Measurements from ENCODE around the gene ADGRB3. TPM values are rescaled to one million over a fixed set of nuclear protein-coding genes. Genes with fewer than 3 reads are reported as not detected.
"Not testable (repeated sequence)": the region's sequence is repeated elsewhere in the genome, so short reads cannot be mapped to it uniquely, and the experiment has no call there.

The ADGRB3 gene
- total and polyA plus RNA-seq, 4 donors = 0.47 to 24.6 (median 1.9) TPM

DNA sequence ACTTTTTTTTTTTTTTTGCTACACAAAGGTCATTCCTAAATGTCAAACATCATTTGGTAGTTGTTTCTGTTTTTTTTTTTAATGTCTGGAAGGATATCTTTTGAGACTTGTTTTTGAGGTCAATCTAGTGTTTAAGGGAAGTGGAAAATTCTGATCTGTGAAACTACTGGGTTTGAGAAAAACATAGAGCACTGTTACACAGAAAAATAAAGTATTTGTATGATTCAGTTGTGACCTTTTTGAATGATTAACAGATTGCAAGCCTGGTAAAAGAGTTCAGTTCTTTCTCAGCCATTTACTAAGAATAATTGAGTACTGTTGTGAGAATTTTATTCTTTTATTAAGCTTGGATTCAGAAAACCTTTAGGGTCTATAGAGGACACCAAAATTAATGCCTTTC, 276.7 kb downstream of the ADGRB3 start:
- no peak for DNase-seq
- no peak overlapping the region for H3K27ac ChIP-seq (ENCODE audit: low read depth in 1 of 2, low read length in 1 of 2)
- no peaks in the 10 kb centered on the region for H3K9me3 ChIP-seq (ENCODE audit: control insufficient read depth in 4 of 4, insufficient read depth in 3 of 4, low read length in 3 of 4)
- TF ChIP-seq, protein P1, sequence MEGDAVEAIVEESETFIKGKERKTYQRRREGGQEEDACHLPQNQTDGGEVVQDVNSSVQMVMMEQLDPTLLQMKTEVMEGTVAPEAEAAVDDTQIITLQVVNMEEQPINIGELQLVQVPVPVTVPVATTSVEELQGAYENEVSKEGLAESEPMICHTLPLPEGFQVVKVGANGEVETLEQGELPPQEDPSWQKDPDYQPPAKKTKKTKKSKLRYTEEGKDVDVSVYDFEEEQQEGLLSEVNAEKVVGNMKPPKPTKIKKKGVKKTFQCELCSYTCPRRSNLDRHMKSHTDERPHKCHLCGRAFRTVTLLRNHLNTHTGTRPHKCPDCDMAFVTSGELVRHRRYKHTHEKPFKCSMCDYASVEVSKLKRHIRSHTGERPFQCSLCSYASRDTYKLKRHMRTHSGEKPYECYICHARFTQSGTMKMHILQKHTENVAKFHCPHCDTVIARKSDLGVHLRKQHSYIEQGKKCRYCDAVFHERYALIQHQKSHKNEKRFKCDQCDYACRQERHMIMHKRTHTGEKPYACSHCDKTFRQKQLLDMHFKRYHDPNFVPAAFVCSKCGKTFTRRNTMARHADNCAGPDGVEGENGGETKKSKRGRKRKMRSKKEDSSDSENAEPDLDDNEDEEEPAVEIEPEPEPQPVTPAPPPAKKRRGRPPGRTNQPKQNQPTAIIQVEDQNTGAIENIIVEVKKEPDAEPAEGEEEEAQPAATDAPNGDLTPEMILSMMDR (IDR thresholded peaks at IDR 0.05; ENCODE audit: control extremely low read depth, extremely low read depth) = no peak
- H3K36me3 ChIP-seq (ENCODE audit: control insufficient read depth in 4 of 4, insufficient read depth in 4 of 4, low read length in 4 of 4) = no peaks in the 10 kb centered on the region
- H3K9ac ChIP-seq (ENCODE audit: insufficient read depth in 1 of 2, low read length in 2 of 2) = no peak overlapping the region
- no peaks in the 10 kb centered on the region for H3K27me3 ChIP-seq (ENCODE audit: control insufficient read depth in 3 of 3, insufficient read depth in 3 of 3, low read length in 2 of 3)
- H3K4me1 ChIP-seq (ENCODE audit: control insufficient read depth in 5 of 5, insufficient read depth in 5 of 5, low read length in 5 of 5) = no peaks in the 10 kb centered on the region
- H3K4me3 ChIP-seq = no peak overlapping the region
- ATAC-seq (ENCODE audit: insufficient read depth, low FRiP score) = no peak

DNA sequence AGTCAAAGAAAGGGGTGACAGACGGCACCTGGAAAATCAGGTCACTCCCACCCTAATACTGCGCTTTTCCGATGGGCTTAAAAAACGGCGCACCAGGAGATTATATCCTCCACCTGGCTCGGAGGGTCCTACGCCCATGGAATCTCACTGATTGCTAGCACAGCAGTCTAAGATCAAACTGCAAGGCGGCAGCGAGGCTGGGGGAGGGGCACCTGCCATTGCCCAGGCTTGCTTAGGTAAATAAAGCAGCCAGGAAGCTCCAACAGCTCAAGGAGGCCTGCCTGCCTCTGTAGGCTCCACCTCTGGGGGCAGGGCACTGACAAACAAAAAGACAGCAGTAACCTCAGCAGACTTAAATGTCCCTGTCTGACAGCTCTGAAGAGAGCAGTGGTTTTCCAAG, 277.7 kb downstream of the ADGRB3 start:
- not testable (repeated sequence) for H3K27me3 ChIP-seq (ENCODE audit: control insufficient read depth in 3 of 3, insufficient read depth in 3 of 3, low read length in 2 of 3); H3K27ac ChIP-seq (ENCODE audit: low read depth in 1 of 2, low read length in 1 of 2); H3K9ac ChIP-seq (ENCODE audit: insufficient read depth in 1 of 2, low read length in 2 of 2); H3K4me3 ChIP-seq; DNase-seq; ATAC-seq (ENCODE audit: insufficient read depth, low FRiP score); H3K4me1 ChIP-seq (ENCODE audit: control insufficient read depth in 5 of 5, insufficient read depth in 5 of 5, low read length in 5 of 5); H3K9me3 ChIP-seq (ENCODE audit: control insufficient read depth in 4 of 4, insufficient read depth in 3 of 4, low read length in 3 of 4); H3K36me3 ChIP-seq (ENCODE audit: control insufficient read depth in 4 of 4, insufficient read depth in 4 of 4, low read length in 4 of 4)
- 95 to 96% methylated on average over 9 of the region's 9 CpGs for WGBS, 2 donors

DNA sequence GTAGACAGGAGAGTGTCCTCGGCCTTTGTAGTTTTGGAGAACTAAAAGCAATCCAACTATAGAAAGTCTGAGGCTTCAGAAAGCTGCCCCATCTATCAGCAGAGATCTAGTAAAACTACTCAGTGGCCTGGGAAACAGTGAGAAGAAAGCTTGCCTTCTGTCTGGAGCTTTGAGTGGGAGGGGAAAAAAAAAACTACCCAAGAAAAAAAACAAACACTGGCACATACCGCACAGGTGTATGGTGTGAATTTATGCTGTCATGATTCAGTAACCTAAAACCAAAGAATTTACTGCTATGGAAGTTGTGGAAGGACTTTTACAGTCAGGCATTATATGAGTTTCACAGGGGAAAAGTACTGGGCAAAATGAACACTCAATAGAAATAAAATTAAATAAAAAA, 280.5 kb downstream of the ADGRB3 start:
- Histone ChIP-seq H3K36me3 (ENCODE audit: control insufficient read depth in 4 of 4, insufficient read depth in 4 of 4, low read length in 4 of 4) (no peaks in the 10 kb centered on the region), H3K9me3 (ENCODE audit: control insufficient read depth in 4 of 4, insufficient read depth in 3 of 4, low read length in 3 of 4) (no peaks in the 10 kb centered on the region), H3K27ac (ENCODE audit: low read depth in 1 of 2, low read length in 1 of 2) (no peak overlapping the region), H3K4me1 (ENCODE audit: control insufficient read depth in 5 of 5, insufficient read depth in 5 of 5, low read length in 5 of 5) (no peaks in the 10 kb centered on the region), H3K4me3 (no peak overlapping the region), H3K27me3 (ENCODE audit: control insufficient read depth in 3 of 3, insufficient read depth in 3 of 3, low read length in 2 of 3) (no peaks in the 10 kb centered on the region), H3K9ac (ENCODE audit: insufficient read depth in 1 of 2, low read length in 2 of 2) (no peak overlapping the region)
- DNase-seq = peak in 1 of 3 donors; percentile 16
- ATAC-seq (ENCODE audit: insufficient read depth, low FRiP score) = no peak
- WGBS, 2 donors = 68 to 86% methylated on average over 2 of the region's 2 CpGs
- TF ChIP-seq, protein P1 (IDR thresholded peaks at IDR 0.05; ENCODE audit: control extremely low read depth, extremely low read depth) = no peak

DNA sequence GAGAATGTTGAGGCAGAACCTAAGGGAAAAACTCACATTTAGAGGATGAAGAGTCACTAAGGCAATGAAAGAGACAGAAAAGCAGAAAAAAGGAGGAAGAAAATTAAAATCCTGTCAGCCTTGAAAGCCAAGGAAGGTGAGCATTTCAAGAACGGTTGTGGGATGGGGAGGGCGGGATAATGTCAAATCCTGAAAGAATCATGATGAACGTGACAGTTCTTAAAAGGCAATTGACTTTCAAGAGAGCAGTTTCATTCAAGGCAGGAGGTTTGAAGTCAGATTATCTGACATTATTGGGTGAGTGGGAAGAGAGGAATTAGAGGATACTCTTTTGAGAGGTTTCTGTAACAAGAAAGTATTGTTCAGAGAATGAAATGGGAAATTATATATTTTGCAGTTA, 284.5 kb downstream of the ADGRB3 start:
- H3K4me3 ChIP-seq = no peak overlapping the region
- TF ChIP-seq, protein P1 (IDR thresholded peaks at IDR 0.05; ENCODE audit: control extremely low read depth, extremely low read depth) = no peak
- DNase-seq = no peak
- H3K36me3 ChIP-seq (ENCODE audit: control insufficient read depth in 4 of 4, insufficient read depth in 4 of 4, low read length in 4 of 4) = no peaks in the 10 kb centered on the region
- no peak overlapping the region for H3K9ac ChIP-seq (ENCODE audit: insufficient read depth in 1 of 2, low read length in 2 of 2)
- no peak for ATAC-seq (ENCODE audit: insufficient read depth, low FRiP score)
- no peak overlapping the region for H3K27ac ChIP-seq (ENCODE audit: low read depth in 1 of 2, low read length in 1 of 2)
- no peaks in the 10 kb centered on the region for H3K4me1 ChIP-seq (ENCODE audit: control insufficient read depth in 5 of 5, insufficient read depth in 5 of 5, low read length in 5 of 5)
- no peaks in the 10 kb centered on the region for H3K9me3 ChIP-seq (ENCODE audit: control insufficient read depth in 4 of 4, insufficient read depth in 3 of 4, low read length in 3 of 4)
- no peaks in the 10 kb centered on the region for H3K27me3 ChIP-seq (ENCODE audit: control insufficient read depth in 3 of 3, insufficient read depth in 3 of 3, low read length in 2 of 3)
- 81 to 85% methylated on average over 3 of the region's 3 CpGs for WGBS, 2 donors
